GM19035 (cell line): Measurements from ENCODE around the gene NEAT1.
A peak's percentile ranks its signal among the peaks of the same experiment; 100 is the strongest.

Source experiments
- ATAC-seq: cut with Tn5 transposase; IDR thresholded peaks from one replicate; pipeline ENCODE4 v1.9.1; 2021; ENCODE audit not compliant: unreplicated experiment

Gene NEAT1

DNA sequence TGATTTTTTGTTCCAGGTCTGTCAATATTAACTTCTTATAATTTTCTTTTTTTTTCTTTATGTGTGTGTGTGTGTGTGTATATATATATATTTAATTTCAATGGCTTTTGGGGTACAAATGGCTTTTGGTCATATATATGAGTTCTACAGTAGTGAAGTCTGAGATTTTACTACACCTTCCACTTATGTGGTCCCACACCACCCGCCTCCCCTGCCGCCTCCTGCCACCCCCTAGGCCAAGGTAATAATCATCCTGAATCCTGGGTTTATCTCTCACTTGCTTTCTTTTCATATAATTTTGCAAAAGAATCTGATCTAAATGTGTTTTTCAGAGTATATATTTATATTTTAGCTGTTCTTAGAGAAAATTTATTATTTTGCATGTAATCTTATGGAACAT, 11.1 kb downstream of the NEAT1 start:
- no peak for ATAC-seq

DNA sequence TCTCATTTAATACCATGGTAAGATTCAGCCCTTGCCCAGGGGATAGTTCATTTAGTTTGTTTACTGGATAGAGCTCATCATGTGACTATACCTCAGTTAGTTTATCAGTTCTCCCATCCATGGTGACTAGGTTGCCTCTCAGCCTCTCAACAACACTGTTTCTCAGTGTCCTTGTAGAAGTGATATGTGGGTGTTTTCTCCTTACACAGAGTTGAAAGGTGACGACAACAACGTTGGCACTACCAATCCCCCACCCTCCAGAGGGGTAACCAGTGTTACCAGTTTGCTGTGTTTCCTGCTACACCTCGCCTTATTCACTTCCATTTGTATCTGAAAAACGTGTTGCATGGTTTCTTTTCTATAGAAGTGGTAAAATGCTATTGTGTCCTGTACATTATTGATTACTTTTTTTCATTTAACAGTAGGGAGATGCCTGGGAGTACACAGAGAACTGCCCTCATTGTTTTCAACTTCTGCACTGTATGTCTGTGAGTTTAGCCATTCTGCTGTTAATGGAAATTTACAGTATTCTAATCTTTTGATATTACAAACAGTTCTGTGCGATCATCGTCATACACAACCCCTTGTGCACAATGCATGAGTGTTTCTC, 11.6 kb downstream of the NEAT1 start:
- no peak for ATAC-seq

DNA sequence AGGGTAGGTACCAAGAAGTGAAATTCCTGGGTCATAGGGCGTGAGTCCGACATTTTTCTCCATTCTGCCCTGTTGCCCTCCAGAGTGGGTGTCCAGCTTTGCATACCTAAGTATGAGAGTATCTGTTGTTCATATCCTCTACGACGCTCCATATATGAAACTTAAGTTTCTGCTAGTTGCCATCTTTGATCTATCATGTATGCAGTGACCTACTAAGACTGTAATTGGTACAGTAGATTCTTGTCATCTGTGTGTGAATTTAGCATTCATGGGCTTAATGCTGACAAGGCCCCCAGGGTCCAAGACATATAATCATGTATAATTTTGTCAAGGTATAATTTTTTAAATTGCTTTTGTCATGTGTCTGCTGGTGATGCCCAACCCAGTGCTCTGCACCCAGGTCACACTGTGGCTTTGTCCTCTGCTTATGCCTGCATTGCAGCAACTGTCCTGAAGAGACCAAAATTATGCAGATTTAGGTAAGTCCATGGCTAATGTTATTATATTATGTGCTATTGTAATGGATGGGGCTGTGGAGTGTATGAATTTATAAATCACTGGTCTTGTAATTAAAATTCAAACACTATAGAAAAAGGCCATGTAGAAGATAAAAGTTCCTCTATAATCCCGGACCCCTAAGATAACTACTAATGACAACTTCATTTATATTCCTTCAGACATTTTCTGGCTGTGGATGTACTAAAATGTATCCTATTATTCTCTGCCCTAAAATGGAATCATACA, 12.2 kb downstream of the NEAT1 start:
- ATAC-seq = no peak

DNA sequence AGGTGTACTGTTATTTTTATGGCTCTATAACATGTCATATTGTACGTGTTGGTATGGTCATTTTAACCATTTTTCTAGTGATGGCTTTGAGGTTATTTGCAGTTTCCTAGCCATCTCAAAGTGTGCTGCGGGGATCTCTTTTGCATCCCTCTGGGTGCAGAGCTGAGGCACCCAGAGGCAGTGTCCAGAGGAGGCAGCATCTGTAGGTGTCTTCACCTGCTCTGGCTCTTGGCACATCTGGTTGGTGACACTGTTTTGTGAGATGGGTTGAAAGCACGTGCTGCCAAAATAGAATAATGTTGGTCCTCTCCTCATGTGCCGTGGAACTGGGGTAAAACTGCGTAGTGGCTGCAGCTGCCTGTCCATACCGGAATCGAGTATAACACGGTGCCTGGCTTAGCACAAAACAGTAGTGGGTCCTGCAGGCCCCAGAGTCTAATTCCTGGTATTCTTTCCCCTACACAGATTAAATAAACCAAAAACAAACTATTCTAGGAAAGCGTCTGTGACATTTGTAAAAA, 12.9 kb downstream of the NEAT1 start:
- ATAC-seq = no peak

DNA sequence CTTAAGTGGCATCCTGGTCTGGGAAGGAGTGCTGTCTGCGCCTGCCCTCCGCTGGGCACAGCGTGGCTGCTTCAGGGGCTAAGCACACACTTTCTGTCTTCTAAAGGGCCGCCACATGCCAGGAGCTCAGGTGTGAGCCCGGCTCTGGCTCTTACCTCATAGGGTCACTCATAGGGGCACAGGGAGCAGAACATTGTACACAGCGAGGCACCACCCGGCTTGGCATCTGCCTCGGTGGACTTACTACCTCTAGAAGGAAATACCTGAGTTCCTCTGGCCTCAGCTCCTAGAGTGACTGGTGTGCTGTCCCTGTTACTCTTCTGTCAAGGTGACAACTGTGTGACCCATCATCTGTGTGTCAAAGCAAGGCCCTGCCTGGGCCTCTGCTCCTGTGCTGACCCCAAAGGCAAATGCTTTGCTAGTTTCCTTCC, 13.4 kb downstream of the NEAT1 start:
- ATAC-seq = no peak

DNA sequence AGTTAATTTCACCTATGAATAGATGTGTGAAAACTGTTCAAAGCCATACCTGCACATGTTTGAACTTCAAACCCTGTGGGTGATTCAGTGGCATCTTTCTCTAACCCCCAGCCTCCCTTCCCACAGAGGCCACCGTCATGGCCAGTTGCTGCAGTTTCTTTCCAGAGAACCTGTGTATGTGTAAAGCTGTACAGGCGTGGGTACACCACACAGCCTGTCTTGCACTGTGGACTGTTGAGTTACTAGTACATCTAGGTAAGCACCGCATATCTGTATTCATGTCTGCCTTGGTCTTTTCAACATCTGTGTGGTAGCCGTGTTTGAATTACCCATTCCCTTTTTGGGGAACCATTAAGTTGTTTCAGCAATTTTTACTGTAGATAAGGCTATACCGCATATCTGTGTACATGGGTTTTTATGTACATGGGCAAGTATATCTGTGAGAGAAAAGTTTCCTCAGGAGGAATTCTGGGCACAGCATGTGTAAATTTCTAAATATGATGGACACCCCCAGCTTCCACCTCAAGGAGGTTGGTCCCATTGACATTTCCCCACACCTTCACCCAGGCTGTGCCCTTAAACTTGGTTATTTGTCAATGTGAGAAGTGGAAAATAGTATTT, 13.9 kb downstream of the NEAT1 start:
- no peak for ATAC-seq

DNA sequence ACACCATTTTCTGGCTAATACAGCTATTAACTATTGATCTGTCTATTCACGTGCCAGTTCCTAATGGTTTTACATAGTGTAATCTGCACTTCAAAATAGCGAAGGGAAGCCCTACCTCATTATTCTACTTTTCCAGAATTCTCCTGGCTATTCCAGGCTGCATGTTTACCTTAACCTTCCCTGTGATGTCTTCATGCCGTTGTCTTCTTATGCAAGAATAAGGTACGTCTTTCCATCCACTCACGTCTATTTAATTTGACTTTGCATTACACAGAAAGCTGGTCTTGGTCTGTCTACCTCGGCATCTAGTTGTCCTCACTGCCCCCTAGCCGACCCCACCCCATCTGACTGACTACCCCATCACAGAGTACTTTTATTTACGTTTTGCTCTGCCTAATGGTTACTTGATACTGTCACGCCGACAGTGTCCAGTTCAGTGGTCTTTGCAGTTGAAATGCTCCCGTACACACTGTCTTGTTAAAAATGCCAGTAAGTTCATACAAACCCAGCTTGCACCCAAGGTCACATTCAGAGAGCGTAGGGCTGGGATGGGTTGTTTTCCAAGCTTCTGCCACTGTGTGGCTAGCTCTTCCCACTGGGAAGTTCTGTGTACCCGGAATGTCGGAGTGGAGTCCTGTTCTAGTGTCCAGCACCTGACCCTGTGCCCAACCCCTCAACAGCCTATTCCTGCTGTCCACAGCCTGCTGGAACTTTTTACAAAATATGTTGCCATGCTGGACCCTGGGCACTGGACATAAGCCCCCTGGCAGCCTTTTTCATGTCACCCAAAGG, 15.0 kb downstream of the NEAT1 start:
- ATAC-seq = no peak

DNA sequence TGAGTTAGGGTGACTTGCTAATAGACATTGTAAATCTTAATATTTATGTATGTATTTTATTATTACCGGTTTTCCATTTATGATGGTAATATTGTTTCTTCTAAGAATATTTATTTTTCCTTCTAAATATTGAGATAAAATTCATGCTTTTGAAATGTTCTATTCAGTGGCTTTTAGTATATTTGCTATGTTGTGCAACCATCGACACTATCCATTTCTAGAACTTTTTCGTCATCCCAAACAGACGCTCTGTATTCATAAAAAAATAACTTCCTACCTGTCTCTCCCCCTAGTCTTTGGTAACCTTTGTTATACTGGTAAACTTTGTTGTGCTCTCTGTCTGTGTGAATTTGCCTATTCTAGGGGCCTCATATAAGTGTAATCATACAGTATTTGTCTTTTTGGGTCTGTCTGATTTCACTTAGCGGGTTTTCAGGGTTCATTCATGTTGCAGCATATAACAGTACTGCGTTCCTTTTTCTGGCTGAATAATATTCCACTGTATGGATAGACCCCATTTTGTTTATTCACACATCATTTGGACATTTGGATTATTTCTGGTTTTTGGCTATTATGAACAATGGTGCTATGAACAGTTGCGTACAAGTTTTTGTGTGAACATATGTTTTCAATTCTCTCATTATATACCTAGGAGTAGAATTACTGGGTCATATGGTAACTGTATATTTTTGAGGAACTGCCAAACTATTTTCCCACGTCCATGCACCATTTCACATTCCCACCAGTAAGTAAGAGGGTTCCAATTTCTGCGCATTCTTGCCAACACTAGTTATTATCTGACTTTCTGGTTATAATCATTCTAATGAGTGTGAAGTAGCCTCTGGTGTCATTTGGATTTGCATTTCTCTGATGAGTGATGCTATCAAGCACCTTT, 15.9 kb downstream of the NEAT1 start:
- ATAC-seq = no peak

DNA sequence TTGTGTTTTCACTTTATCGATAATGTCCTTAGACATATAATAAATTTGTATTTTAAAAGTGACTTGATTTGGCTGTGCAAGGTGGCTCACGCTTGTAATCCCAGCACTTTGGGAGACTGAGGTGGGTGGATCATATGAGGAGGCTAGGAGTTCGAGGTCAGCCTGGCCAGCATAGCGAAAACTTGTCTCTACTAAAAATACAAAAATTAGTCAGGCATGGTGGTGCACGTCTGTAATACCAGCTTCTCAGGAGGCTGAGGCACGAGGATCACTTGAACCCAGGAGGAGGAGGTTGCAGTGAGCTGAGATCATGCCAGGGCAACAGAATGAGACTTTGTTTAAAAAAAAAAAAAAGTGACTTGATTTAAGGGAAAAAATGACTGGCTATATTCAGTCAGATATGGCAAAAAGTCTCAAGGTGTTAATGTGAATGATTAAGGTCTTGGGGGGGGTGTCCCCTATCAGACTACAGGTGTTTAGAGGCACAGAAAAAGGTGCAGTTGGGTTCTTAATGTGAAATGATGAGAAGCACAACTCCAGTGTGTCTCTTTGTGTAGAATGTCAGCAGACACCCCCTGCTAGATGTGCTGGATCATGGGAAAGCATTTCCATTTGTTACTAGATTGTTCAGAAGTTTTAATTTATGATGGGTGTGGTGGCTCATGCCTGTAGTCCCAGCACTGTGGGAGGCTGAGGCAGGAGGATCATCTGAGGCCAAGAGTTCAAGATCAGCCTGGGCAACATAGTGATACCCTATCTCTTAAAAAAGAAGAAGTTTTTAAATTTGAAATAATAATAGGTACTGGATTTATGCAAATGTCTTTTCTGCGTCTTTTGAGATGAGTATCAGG, 17.0 kb downstream of the NEAT1 start:
- no peak for ATAC-seq

DNA sequence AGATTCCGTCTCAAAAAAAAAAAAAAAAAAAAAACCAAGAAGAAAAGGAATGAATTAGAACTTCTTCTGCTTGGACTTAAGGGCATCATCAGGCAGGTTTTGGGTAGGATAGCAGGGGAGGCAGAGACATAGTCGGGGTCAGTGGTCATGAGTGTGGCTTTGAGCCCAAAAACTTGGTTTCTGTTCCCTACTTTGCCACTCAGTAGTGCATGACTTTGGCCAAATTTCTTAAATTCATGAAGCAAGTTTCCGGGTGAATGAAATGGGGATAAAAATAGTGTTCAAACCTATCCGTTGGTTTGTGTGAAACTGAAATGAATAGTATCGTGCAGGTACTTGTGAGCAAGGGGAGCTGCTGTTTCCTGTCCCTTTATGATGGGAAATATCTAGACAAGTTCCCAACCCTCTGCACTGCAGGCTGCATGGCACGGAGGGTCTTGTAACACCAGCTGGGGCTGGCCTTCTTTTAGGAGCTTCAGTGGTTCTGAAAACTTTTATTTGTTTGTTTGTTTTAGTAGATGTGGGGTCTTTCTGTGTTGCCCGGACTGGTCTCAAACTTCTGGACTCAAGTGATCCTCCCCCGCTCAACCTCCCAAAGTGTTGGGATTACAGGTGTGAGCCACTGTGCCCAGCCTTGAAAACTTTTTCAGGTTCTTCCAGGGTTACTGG, 18.4 kb downstream of the NEAT1 start:
- ATAC-seq = peak; percentile 55

DNA sequence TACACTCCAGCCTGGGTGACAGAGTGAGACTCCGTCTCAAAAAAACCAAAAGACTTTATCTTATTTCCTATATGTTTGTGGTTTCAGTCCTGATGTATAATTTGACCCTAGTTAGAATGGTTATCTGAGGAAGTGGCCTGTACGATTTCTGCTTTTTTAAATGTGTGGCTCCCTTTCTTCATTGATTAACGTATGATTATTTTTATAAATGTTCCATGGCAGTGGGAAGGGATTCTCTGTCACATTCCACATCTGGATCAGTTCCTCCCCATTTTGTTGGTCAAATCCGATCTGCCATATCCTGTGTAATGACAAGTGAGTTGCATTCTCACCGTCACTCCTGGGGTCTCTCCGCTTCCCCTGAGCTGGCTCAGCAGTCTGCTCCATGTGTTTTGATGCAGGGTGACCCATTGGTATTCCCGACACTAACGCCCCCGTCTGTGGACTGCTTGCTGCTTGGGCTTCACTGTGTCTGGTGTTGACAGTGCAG, 20.3 kb downstream of the NEAT1 start:
- no peak for ATAC-seq

DNA sequence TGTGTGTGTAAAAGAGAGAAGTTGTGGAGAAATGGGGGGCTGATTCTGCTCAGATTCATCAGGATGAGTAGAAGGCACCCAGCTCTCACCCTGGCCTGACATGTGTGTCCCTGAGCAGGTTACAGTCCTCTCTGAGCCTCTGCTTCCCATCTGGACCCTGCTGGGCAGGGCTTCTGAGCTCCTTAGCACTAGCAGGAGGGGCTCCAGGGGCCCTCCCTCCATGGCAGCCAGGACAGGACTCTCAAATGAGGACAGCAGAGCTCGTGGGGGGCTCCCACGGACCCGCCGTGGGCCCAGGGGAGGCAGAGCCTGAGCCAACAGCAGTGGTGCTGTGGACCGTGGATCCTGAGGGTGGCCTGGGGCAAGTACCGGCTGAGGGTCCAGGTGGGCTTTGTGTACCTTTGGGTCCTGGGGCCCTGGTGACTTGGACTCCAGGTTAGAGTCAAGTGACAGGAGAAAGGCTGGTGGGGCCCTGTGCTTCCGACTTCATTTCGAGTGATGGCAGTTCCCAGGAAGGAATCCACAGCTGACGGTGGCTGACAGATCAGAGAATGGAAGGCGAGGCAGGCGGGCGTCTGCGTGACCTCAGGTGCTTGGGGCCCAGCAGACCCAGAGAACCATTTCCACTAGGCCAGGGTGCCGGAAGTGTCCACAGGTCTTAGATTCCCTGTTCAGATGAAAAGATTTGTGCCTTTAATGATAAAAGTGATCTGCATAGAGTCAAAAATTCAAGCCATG, 21.9 kb downstream of the NEAT1 start:
- no peak for ATAC-seq

DNA sequence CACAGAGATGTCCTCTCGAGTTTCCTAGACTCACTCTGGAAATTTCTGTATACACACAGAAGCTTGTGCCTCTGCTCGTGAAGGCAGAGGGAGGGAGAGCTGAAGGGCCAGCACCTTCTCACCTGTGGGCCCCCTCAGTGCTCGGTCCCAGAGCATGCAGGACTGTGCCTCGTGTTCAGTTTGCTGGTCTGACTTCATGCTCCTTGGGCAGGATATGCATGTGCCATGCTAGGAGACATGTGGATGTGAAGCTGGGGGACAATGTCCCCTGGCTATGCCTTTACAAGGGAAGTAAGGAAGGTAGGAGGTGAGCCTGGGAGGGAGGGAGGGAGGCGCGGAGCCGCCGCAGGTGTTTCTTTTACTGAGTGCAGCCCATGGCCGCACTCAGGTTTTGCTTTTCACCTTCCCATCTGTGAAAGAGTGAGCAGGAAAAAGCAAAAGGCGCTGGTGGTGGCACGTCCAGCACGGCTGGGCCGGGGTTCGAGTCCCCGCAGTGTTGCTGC, 22.6 kb downstream of the NEAT1 start:
- ATAC-seq = no peak

DNA sequence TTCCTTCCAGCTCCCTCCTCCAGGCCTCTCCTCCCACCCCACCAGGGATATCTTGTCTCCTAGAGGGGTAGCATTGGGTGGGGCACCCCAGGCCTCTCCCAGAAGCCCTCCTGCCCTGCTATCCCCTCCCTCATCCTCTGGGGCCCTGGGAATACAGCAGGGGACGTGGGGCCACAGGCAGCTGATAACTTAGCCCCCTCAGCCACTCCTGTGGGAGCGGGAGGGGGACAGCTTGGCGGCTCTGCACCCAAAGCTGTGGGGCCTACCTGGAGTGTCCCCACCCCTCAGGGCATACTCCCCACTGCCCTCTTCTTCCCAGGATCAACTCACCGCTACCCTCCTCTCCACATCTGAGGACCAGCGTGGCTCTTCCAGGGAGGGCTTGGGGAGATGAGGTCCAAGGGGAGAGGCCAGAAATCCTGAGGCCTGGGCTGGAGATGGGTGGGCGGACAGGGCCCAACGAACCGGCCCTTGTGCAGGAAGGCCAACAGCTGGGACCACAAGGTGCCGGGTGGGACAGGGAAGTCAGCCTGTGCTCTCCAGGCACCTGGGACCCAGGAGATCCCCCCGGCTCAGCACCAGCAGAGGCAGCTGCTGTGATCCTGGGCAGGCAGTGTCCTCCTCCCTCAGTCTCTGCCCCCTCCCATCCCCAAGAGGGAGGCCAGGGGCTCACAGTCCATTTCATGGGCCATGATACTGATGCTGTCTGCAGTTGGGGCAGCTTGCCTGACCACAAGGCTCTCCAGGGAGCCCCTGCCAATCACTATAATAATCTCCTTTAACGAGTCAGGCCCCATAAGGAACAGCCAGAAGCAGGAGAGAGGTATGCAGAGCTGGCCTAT, 23.2 kb downstream of the NEAT1 start:
- ATAC-seq = no peak

DNA sequence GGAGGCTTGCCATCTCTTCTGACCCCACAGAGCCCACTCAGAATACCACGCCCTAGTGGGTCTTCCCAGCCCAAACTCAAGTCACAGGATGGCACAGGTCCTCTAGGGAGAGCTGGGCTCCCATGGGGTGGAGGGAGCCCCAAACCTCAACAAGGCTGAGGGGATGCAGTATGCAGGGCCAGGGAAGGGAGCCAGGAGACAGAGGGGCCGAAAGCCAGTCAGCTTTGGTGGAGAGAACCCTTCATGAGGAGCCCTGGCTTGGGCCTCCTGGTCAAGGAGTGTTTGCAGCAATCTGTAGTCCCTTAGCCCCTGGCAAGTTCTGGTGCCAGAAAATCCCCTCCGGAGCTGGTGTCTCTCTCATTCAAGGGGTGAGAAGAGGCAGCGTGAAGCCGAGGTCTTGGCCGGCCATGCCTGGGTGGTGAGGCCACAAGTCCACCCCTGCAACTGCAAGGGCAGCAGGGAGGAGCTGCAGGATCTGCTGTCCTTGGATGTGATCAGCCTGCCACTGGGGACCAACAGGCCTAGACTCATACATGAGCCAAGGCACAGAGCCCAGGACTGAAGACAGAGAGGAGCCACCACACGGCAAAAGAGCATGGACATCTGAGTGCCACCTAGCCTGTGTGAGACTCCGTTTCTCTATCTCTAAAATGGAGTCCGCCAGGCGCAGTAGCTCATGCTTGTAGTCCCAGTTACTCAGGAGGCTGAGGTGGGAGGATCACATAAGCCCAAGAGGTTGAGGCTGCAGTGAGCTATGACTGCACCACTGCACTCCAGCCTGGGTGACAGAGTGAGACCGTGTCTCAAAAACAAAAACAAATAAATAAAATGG, 24.1 kb downstream of the NEAT1 start:
- no peak for ATAC-seq

DNA sequence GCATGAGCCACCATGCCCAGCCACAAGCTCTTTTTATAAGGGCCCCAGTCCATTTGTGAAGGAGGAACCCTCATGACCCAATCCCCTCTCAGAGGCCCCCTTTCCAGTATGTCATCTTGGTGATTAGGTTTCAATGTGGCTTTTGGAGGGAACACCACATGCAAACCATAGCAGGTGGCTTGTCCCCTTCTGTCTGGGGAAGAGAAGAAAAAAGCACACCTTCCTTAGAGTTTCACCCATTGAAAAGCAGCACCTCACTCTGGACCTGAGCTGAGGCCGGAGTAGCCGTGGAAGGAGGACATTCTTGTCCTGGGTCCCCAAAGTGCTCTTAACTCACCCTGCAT, 25.4 kb downstream of the NEAT1 start:
- ATAC-seq = no peak
